Lung (tissue), 12 donors: ENCODE measurements around the gene CHMP1A. TPM values are rescaled to one million over a fixed set of nuclear protein-coding genes. Genes with fewer than 3 reads are reported as not detected.

Experiments used
- ATAC-seq: fragments of 200-7000 bp; cut with Tn5 transposase; one replicate; pipeline ENCODE4 v1.9.1; 2020; ENCODE audit warnings: moderate number of reproducible peaks; ENCODE audit not compliant: insufficient read depth, low FRiP score
- DNase-seq, 3 donors: peaks; one replicate each; pipeline ENCODE4 v3.0.0-alpha.2; 2013 to 2017
- H3K27ac ChIP-seq, 2 donors: one replicate each; pipeline ENCODE4 v1.5.1; 2013; ENCODE audit warnings: mild to moderate bottlenecking in 2 of 2, moderate library complexity in 2 of 2, control low read depth in 1 of 2, inconsistent platforms in 1 of 2, low read depth in 1 of 2, low read length in 1 of 2
- H3K27me3 ChIP-seq, 3 donors: one replicate each; pipeline ENCODE4 v1.5.1; 2013; ENCODE audit warnings: low read length in 2 of 3; ENCODE audit not compliant: control insufficient read depth in 3 of 3, insufficient read depth in 3 of 3
- H3K36me3 ChIP-seq, 4 donors: one replicate each; pipeline ENCODE4 v1.5.1; 2013; ENCODE audit warnings: low read length in 4 of 4, mild to moderate bottlenecking in 1 of 4, moderate library complexity in 1 of 4; ENCODE audit not compliant: control insufficient read depth in 4 of 4, insufficient read depth in 4 of 4
- H3K4me1 ChIP-seq, 5 donors: one replicate each; pipeline ENCODE4 v1.5.1; 2013; ENCODE audit warnings: low read length in 5 of 5, mild to moderate bottlenecking in 2 of 5, moderate library complexity in 1 of 5; ENCODE audit not compliant: control insufficient read depth in 5 of 5, insufficient read depth in 5 of 5
- H3K4me3 ChIP-seq: one replicate; pipeline ENCODE4 v1.5.1; 2013; ENCODE audit warnings: mild to moderate bottlenecking, control low read depth, moderate library complexity
- H3K9ac ChIP-seq, 2 donors: one replicate each; pipeline ENCODE4 v1.5.1; 2013; ENCODE audit warnings: low read length in 2 of 2, control low read depth in 1 of 2; ENCODE audit not compliant: insufficient read depth in 1 of 2
- H3K9me3 ChIP-seq, 4 donors: one replicate each; pipeline ENCODE4 v1.5.1; 2013; ENCODE audit warnings: low read length in 3 of 4, mild to moderate bottlenecking in 1 of 4, moderate library complexity in 1 of 4; ENCODE audit not compliant: control insufficient read depth in 4 of 4, insufficient read depth in 3 of 4
- WGBS, 2 donors: extraction: QIAGEN DNeasy Blood & Tissue Kit; methylation state at CpG; one replicate each; pipeline ENCODE4 v1.1.7; 2013; 5-methylcytosine and 5-hydroxymethylcytosine counted together
- polyA plus RNA-seq, 2 donors: library from polyadenylated mRNA; stranded (reverse); fragments of 200-250 nt; gene quantifications; one replicate each; pipeline ENCODE4 v1.2.1, GENCODE V29; 2013
- total RNA-seq, 2 donors: library from RNA; depleted of rRNA in 1 of 2; stranded (reverse); fragments of >200 nt in 1 of 2; gene quantifications; one replicate each; pipeline ENCODE4 v1.2.1, GENCODE V29; 2014 to 2021
- TF ChIP-seq, protein P1 (sequence below): IDR thresholded peaks from 2 replicates; pipeline ENCODE4 v1.5.1; 2012; ENCODE audit warnings: mild to moderate bottlenecking; ENCODE audit errors: control extremely low read depth, extremely low read depth
- donor health status: control.
- donor health status: control.
- donor health status: Bipolar disorder and iron deficiency.
- donor health status: healthy.
- donor health status: DM: yes; HTN: yes; CAD: no.

Gene CHMP1A
- total and polyA plus RNA-seq, 4 donors, result 61.3 to 98.4 (median 85.5) TPM

DNA sequence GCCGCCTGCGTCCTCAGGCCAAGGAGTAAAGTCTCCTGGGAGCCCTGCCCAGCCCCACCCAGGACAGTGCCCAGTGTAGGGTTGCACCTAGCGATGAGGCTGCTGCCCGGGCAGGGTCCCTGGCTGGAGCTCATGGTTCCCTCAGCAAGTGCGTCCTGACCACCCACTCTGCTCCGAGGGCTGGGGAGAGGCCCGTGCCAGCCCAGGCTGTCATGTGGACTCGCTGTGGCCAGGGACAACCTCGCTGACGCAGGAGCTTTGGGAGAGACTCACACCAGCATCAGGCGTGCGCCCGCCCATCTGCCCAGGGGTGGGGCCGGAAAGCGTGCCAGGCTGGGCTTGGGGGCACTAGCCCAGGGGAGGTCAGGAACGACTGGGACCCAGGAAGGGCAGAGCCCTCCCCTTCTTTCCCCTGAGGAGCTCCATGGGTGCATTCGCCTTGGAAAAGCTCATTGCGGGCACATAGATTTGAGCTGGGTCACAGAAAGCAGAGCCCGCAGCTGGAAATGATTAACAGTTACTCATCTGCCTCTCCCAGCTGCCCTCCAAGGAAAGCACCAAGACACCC is 24.4 kb downstream of the CHMP1A start:
- Histone ChIP-seq H3K4me3 (no peak overlapping the region), H3K27ac (no peak overlapping the region), H3K4me1 (no peaks in the 10 kb centered on the region), H3K27me3 (peaks cover 0 to 5% (median 2%) of the 10 kb centered on the region in 3 donors), H3K9ac (no peak overlapping the region), H3K9me3 (peaks cover 0 to 4% (median 0%) of the 10 kb centered on the region in 4 donors), H3K36me3 (no peaks in the 10 kb centered on the region)
- DNase-seq (no peak), ATAC-seq (no peak)
- WGBS, 2 donors, result 83 to 91% methylated on average over 17 to 19 of the region's 19 CpGs
- TF ChIP-seq, protein P1, sequence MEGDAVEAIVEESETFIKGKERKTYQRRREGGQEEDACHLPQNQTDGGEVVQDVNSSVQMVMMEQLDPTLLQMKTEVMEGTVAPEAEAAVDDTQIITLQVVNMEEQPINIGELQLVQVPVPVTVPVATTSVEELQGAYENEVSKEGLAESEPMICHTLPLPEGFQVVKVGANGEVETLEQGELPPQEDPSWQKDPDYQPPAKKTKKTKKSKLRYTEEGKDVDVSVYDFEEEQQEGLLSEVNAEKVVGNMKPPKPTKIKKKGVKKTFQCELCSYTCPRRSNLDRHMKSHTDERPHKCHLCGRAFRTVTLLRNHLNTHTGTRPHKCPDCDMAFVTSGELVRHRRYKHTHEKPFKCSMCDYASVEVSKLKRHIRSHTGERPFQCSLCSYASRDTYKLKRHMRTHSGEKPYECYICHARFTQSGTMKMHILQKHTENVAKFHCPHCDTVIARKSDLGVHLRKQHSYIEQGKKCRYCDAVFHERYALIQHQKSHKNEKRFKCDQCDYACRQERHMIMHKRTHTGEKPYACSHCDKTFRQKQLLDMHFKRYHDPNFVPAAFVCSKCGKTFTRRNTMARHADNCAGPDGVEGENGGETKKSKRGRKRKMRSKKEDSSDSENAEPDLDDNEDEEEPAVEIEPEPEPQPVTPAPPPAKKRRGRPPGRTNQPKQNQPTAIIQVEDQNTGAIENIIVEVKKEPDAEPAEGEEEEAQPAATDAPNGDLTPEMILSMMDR, result no peak

DNA sequence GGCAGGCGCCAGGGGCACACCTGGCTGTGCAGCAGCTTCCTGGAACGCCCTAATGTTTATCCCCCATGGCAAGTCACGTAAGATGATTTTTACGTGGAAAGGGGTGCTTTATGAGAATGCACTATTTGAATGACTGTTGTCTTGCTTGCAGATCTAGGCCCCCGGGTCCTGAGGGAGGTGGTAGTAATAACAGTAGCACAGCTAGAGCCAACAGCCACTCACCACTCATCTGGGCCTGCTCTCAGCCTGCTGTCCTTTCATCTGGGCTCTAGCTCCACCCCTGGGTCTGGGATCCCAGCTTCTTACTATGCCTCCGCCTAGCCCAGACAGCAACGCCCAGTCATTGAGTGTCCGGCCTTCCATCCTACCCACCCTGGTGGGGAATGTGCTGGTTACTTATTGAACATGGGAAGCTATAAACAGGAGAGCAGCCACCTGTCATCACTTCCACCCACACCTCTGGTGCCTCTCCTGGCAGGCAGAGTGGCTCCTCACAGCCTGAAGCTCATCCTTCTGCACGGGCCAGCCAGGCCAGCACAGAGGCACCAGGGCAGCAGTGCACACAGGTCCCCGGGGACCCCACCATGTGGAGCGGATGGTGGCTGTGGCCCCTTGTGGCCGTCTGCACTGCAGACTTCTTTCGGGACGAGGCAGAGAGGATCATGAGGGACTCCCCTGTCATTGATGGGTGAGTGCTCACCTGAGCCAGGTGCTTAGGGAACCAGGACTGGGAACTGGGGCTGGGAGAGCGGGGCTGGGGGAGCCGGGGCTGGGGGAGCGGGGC is 27.5 kb downstream of the CHMP1A start:
- H3K4me1 ChIP-seq, result no peaks in the 10 kb centered on the region
- no peak for DNase-seq
- H3K9me3 ChIP-seq, result peaks cover 0 to 2% (median 0%) of the 10 kb centered on the region in 4 donors
- H3K27me3 ChIP-seq, result peaks cover 0 to 5% (median 2%) of the 10 kb centered on the region in 3 donors
- H3K4me3 ChIP-seq, result no peak overlapping the region
- TF ChIP-seq, protein P1, result no peak
- H3K27ac ChIP-seq, result no peak overlapping the region
- WGBS, 2 donors, result 91 to 98% methylated on average over 14 to 17 of the region's 17 CpGs
- no peak for ATAC-seq
- no peaks in the 10 kb centered on the region for H3K36me3 ChIP-seq
- H3K9ac ChIP-seq, result no peak overlapping the region

DNA sequence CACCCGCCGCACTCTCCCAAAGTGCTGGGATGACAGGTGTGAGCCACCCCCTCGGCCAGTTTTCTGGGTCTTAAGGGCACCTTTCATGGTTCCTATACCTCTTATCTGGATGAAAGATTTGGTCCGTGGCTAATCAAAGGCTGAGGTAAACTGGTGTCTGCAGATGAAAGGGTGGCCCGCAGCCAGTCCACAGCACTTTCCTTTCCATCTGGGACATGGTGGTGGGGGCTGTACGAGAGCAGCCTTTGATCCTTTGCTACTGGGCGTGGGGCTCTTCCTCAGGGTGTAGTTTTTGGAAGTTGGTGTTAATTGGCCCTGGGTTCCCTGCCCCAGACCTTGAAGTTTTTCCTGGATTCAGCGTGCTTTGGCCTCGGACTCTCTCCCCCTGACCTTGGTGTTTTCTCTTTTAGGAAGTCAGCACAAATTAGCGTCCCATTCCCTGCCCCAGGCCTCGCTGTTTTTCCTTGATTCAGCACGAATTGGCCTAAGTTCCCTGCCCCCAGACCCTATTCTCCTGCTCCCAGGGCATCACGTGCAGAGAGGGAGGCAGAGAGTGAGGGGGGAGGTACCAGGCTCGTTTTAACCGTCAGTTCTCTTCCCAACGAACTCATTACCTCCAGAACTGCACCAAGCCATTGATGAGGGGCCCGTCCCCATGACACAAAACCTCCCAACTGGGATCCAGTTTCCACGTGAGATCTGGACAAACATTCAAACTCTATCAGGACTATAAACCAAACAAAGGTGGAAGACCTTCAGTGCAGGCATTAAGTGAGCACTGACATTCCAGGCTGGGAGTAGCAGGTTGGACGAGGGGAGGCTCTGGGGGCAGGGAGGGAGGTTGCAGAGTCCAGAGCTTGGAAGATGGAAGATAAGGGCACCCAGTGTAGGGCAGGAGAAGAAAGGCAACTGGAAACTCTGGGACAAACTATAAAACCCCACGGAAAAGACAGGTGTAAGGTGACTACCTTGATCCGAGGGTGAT is 32.4 kb downstream of the CHMP1A start:
- H3K4me3 ChIP-seq, result no peak overlapping the region
- 59 to 65% methylated on average over 21 of the region's 21 CpGs for WGBS, 2 donors
- TF ChIP-seq, protein P1, result no peak
- H3K36me3 ChIP-seq, result no peaks in the 10 kb centered on the region
- H3K27me3 ChIP-seq, result peaks cover 0 to 3% (median 2%) of the 10 kb centered on the region in 3 donors
- no peak overlapping the region for H3K27ac ChIP-seq
- peak overlapping the region in 1 of 2 donors; percentile 16 for H3K9ac ChIP-seq
- peaks cover 0 to 7% (median 1%) of the 10 kb centered on the region in 5 donors for H3K4me1 ChIP-seq
- no peak for DNase-seq
- ATAC-seq, result no peak
- H3K9me3 ChIP-seq, result no peaks in the 10 kb centered on the region
